Smooth muscle cell of the umbilical artery (primary cell): Measurements from ENCODE around the gene INTS7. TPM values are rescaled to one million over a fixed set of nuclear protein-coding genes. Genes with fewer than 3 reads are reported as not detected.

Experiments
- total RNA-seq: library from RNA; depleted of rRNA; stranded (reverse); fragments of >200 nt; gene quantifications from 2 replicates; pipeline ENCODE4 v1.2.3, GENCODE V29; 2014

INTS7 gene, protein sequence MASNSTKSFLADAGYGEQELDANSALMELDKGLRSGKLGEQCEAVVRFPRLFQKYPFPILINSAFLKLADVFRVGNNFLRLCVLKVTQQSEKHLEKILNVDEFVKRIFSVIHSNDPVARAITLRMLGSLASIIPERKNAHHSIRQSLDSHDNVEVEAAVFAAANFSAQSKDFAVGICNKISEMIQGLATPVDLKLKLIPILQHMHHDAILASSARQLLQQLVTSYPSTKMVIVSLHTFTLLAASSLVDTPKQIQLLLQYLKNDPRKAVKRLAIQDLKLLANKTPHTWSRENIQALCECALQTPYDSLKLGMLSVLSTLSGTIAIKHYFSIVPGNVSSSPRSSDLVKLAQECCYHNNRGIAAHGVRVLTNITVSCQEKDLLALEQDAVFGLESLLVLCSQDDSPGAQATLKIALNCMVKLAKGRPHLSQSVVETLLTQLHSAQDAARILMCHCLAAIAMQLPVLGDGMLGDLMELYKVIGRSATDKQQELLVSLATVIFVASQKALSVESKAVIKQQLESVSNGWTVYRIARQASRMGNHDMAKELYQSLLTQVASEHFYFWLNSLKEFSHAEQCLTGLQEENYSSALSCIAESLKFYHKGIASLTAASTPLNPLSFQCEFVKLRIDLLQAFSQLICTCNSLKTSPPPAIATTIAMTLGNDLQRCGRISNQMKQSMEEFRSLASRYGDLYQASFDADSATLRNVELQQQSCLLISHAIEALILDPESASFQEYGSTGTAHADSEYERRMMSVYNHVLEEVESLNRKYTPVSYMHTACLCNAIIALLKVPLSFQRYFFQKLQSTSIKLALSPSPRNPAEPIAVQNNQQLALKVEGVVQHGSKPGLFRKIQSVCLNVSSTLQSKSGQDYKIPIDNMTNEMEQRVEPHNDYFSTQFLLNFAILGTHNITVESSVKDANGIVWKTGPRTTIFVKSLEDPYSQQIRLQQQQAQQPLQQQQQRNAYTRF
- total RNA-seq = 9.5 and 18.4 TPM in 2 replicates

GRCh38 chr1:212035123-212035834 is at the start of gene INTS7, which contains the start of gene DTL:
Gene INTS7, minus strand, starts transcription at chr1:212035557. Its CDS starts 120 bp downstream, at chr1:212035437.
Gene DTL, plus strand, starts transcription at chr1:212035748. Its CDS starts 143 bp downstream, at chr1:212035891.

Other genes with a start within 250 kb of the INTS7 start
- 48.6 and 81.4 TPM in 2 replicates for gene LPGAT1, start 204.8 kb downstream of the INTS7 start, total RNA-seq
- gene DTL, start 191 bp upstream of the INTS7 start, total RNA-seq = 1.8 and 8.0 TPM in 2 replicates
- 15.1 and 22.8 TPM in 2 replicates for gene PPP2R5A, start 249.9 kb upstream of the INTS7 start, total RNA-seq